ENCODE measurements around the gene COX6B1.

DNA sequence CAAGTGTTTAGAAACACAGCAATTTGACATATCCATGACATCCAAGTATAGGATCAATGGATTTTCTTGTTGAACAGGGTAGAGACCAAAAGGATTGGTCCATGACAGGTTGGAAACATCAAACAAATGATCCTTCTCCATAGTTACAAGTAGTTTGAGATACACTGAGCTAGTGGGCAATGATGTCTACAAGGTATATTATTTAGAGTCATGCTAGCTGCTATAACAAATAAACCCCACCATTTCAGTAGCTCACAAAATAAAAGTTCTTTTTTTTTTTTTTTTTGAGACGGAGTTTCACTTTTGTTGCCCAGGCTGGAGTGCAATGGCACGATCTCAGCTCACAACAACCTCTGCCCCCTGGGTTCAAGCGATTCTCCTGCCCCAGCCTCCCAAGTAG, 40.5 kb upstream of the COX6B1 start:
- no peak for TF ChIP-seq GATA2 (IDR thresholded peaks at IDR 0.05; ENCODE audit: low read depth, low read length)
- TF ChIP-seq GATA3 (IDR thresholded peaks at IDR 0.05; ENCODE audit: low read depth, low read length): no peak
